Brain microvascular endothelial cell (primary cell): ENCODE measurements around the gene INAFM1.
A peak's percentile ranks its signal among the peaks of the same experiment; 100 is the strongest.

Experiments
- DNase-seq: peaks from one replicate; pipeline ENCODE4 v3.0.0-alpha.2; 2020
- H3K27ac ChIP-seq: fragments of 250-450 bp; sonication (Bioruptor Pico); 2 replicates; pipeline ENCODE4 v1.5.1; 2020; ENCODE audit warnings: mild to moderate bottlenecking, moderate library complexity
- H3K27me3 ChIP-seq: fragments of 250-450 bp; sonication (Bioruptor Pico); replicated peaks from 2 replicates; pipeline ENCODE4 v1.5.1; 2020; ENCODE audit warnings: mild to moderate bottlenecking
- H3K36me3 ChIP-seq: fragments of 250-450 bp; sonication (Bioruptor Pico); replicated peaks from 2 replicates; pipeline ENCODE4 v1.5.1; 2020; ENCODE audit warnings: mild to moderate bottlenecking
- H3K4me3 ChIP-seq: 2 replicates; pipeline ENCODE4 v1.5.1; 2011; ENCODE audit warnings: low read depth, mild to moderate bottlenecking, control low read depth, low read length, moderate library complexity
- CTCF ChIP-seq: IDR thresholded peaks from 2 replicates; pipeline ENCODE4 v1.5.1; 2011; ENCODE audit warnings: low read depth, mild to moderate bottlenecking, moderate library complexity, low read length, control low read depth, inconsistent platforms; ENCODE audit errors: missing control alignments
- in situ Hi-C: cut with HindIII; loops from 2 replicates; pipeline ENCODE4 v1.10.0; 2017; ENCODE audit warnings: low sequenced_read_pairs, low pct_ligation_motif_present

INAFM1 gene

GRCh38 chr19:47267350-47267759 is 7.3 kb upstream of the INAFM1 start:
- H3K36me3 ChIP-seq = peaks cover 55% of the 10 kb centered on the region
- in situ Hi-C loops = no loop called here
- TF ChIP-seq CTCF = no peak
- DNase-seq = no peak
- no peak overlapping the region for H3K4me3 ChIP-seq
- no peaks in the 10 kb centered on the region for H3K27me3 ChIP-seq
- no peak overlapping the region for H3K27ac ChIP-seq

GRCh38 chr19:47268028-47268427 is 6.7 kb upstream of the INAFM1 start:
- no peak for DNase-seq
- TF ChIP-seq CTCF = no peak
- Histone ChIP-seq H3K27me3 (no peaks in the 10 kb centered on the region), H3K4me3 (no peak overlapping the region), H3K36me3 (peaks cover 51% of the 10 kb centered on the region), H3K27ac (no peak overlapping the region)
- in situ Hi-C loops = no loop called here

GRCh38 chr19:47269596-47269995 is 5.1 kb upstream of the INAFM1 start:
- Histone ChIP-seq H3K4me3 (no peak overlapping the region), H3K27me3 (no peaks in the 10 kb centered on the region), H3K27ac (no peak overlapping the region), H3K36me3 (peaks cover 43% of the 10 kb centered on the region)
- in situ Hi-C loops = no loop called here
- DNase-seq = no peak
- TF ChIP-seq CTCF = no peak

GRCh38 chr19:47270408-47270807 is 4.3 kb upstream of the INAFM1 start:
- H3K27ac ChIP-seq = no peak overlapping the region
- TF ChIP-seq CTCF = no peak

GRCh38 chr19:47271949-47272348 is 2.7 kb upstream of the INAFM1 start:
- no peak overlapping the region for H3K27ac ChIP-seq
- peaks cover 28% of the 10 kb centered on the region for H3K36me3 ChIP-seq
- in situ Hi-C loops = no loop called here
- TF ChIP-seq CTCF = no peak
- H3K4me3 ChIP-seq = no peak overlapping the region
- no peaks in the 10 kb centered on the region for H3K27me3 ChIP-seq
- DNase-seq = no peak

More at GRCh38 chr19:47270408-47270807, 4.3 kb upstream of the INAFM1 start:
- peaks cover 35% of the 10 kb centered on the region for H3K36me3 ChIP-seq
- no peak for DNase-seq
- in situ Hi-C loops = no loop called here
- no peaks in the 10 kb centered on the region for H3K27me3 ChIP-seq
- no peak overlapping the region for H3K4me3 ChIP-seq

GRCh38 chr19:47272448-47273312 is 2.0 kb upstream of the INAFM1 start:
- Histone ChIP-seq H3K27me3 (no peaks in the 10 kb centered on the region), H3K27ac (peak overlapping the region; percentile 92), H3K4me3 (peak overlapping the region; percentile 68), H3K36me3 (peaks cover 21% of the 10 kb centered on the region)
- TF ChIP-seq CTCF = no peak
- in situ Hi-C loops = no loop called here
- DNase-seq = no peak
